Measurements from ENCODE around the gene ATL2.

- TF ChIP-seq CTCF (IDR thresholded peaks at IDR 0.05) (no peak), POLR2A (IDR thresholded peaks at IDR 0.05) (no peak)
Observed at GRCh38 chr2:38415023-38415422, 38.0 kb upstream of the ATL2 start.
